Measurements from ENCODE around the gene SCN1B.
"Not testable (repeated sequence)": the region's sequence is repeated elsewhere in the genome, so short reads cannot be mapped to it uniquely, and the experiment has no call there.

Gene SCN1B

GRCh38 chr19:35017507-35017906 lies 12.8 kb upstream of the SCN1B start:
- DNase-seq (ENCODE audit: low read depth, low spot score): no peak

- DNase-seq (ENCODE audit: low read depth, low spot score): no peak
These were observed 11.9 kb upstream of the SCN1B start for GRCh38 chr19:35018379-35018778.

- DNase-seq (ENCODE audit: low read depth, low spot score): no peak
These were observed 11.1 kb upstream of the SCN1B start for GRCh38 chr19:35019144-35019543.

GRCh38 chr19:35021016-35021415 lies 9.3 kb upstream of the SCN1B start:
- DNase-seq (ENCODE audit: low read depth, low spot score): no peak

DNA sequence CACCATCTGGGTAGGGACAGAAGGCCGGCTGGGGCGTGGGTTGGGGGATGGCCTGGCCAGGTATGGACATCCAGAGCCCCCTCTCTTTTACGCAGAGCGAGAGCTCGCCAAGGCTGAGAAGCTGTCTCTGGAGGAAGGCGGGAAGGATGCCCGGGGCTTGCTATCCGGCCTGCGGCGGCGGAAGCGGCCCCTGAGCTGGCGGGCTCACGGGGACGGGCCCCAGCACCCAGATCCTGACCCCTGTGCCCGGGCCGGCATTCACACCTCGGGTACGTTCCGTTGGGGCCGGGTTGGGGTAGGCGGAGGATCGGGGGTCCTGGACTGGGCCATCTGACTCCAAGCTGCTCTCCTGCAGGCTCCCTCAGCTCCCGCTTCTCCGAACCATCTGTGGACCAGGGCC lies 8.7 kb upstream of the SCN1B start:
- DNase-seq (ENCODE audit: low read depth, low spot score): no peak

DNA sequence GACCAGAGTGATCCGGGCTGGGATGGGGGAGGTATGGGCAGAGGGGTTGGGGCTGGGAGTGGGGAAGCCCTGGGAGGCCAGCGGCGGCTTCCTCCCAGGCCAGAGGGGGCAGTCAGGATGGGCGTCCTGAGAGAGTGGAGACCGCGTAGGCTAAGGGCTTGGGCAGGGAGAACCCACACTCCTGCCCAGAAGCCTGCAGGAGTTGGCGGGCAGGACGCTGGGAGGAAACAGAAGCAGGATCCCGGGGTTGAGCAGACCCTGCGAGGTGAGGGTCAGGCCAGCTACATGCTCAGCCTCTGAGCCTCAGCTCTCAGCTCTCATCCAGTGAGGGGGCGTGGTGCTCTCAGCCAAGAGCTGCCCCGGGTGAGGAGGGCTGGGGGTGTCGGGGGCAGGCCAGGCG lies 7.8 kb upstream of the SCN1B start:
- DNase-seq (ENCODE audit: low read depth, low spot score): no peak

- DNase-seq (ENCODE audit: low read depth, low spot score): no peak
These were observed 6.8 kb upstream of the SCN1B start for GRCh38 chr19:35023428-35023827.

GRCh38 chr19:35024095-35024494 lies 6.2 kb upstream of the SCN1B start:
- DNase-seq (ENCODE audit: low read depth, low spot score): no peak

- no peak for DNase-seq (ENCODE audit: low read depth, low spot score)
These were observed 4.3 kb upstream of the SCN1B start for GRCh38 chr19:35025969-35026368.

DNA sequence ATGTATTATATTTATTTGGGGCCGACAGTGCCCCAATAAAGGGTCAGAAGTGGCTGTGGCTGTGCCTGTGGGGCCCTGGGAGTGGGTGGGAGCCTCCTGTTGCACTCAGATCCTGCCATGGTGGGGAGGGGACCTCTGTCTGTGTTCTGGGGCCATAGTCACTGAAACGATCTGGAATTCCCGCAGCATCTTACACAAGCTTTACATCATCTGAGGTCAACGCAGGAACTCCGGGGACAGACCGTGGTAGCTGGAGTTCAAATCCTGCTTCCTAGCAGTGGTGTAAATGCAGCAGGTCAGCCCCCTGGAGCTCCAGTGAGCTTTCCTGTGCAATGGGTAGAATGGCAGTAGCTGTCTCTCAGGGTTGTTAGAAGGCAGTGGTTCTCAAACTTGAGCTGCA lies 3.9 kb upstream of the SCN1B start:
- DNase-seq (ENCODE audit: low read depth, low spot score): no peak

DNA sequence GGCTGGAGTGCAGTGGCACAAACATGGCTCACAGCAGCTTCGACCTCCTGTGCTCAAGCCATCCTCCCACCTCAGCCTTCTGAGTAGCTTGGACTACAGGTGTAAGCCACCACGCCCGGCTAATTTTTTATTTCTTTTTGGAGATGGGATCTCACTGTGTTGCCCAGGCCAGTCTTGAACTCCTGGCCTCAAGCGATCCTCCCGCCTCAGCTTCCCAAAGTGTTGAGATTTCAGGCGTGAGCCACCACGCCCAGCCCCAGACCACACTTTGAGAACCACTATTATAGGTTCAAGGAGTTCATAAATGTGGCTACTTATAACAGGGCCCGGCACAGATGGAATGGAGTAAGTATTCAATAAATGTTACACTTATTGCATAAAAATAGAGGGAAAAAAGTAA lies 3.3 kb upstream of the SCN1B start:
- no peak for DNase-seq (ENCODE audit: low read depth, low spot score)

GRCh38 chr19:35027851-35028599 lies 2.2 kb upstream of the SCN1B start:
- no peak for DNase-seq (ENCODE audit: low read depth, low spot score)

DNA sequence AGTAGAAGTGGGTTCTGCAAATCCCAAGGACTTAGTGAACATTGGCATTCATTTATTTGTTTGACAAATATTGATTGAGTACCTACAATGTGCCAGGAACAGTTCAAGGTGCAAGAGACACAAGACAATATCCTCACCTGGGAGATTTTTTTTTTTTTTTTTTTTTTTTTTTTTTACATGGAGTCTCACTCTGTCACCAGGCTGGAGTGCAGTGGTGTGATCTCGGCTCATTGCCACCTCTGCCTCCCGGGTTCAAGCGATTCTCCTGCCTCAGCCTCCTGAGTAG lies 1.7 kb upstream of the SCN1B start:
- not testable (repeated sequence) for DNase-seq (ENCODE audit: low read depth, low spot score)

DNA sequence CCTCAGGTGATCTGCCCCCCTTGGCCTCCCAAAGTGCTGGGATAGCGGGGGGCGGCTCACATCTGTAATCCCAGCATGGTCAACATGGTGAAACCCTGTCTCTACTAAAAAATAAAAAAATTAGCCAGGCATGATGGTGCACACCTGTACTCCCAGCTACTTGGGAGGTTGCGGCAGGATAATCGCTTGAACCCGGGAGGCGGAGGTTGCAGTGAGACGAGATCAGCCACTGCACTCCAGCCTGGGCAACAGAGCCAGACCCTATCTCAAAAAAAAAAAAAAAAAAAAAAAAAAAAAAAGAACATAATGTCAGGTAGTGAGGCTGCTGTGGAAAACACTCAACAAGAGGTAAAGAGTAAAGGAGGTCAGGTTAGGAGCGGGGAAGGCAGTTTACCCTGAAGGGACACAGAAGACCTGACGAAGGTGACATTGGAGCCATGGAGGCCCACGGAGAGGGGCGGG lies 964 bp upstream of the SCN1B start:
- not testable (repeated sequence) for DNase-seq (ENCODE audit: low read depth, low spot score)

DNA sequence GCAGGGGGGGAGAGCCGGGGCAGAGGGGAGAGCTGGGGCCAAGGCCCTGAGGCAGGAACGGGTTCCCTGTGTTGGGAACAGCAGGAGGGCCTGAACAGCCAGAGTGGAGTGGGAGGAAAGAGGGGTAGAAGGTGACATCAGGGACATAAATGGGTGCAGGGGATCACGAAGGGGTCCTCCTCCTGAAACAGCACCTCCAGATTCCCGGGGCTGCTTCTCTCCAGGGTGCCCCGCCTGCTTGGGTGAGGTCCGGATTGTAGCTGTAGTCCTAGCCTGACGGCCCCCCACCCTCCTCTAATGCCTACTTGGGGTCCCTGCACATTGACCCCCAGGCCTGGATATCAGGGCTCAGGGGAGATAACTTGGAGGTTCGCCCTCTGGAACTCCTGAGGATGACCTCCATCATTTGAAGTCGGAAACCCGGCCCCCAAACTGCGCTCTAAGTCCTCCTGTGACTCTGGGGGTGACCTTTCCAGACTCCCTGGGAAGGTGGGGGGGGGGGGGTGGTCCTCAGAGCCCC lies 473 bp upstream of the SCN1B start:
- DNase-seq (ENCODE audit: low read depth, low spot score): no peak

GRCh38 chr19:35031072-35031881 lies 1.0 kb downstream of the SCN1B start:
- no peak for DNase-seq (ENCODE audit: low read depth, low spot score)

DNA sequence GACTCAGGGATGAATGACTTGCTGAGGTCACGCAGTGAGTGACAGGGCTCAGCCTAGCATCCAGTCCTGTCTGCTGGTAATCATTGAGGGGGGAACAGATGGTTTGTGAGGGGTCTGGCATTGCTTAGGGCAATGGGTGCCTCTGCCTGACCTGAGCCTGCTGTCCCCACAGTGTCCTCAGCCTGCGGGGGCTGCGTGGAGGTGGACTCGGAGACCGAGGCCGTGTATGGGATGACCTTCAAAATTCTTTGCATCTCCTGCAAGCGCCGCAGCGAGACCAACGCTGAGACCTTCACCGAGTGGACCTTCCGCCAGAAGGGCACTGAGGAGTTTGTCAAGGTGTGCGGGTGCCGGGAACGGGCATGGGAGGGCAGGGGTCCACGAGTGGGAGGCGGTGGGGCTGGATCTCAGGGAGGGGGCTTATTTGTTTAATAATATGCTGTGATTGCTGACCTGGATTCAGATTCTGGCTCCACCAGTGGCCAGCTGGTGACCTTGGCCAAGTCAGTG lies 2.1 kb downstream of the SCN1B start:
- DNase-seq (ENCODE audit: low read depth, low spot score): no peak

DNA sequence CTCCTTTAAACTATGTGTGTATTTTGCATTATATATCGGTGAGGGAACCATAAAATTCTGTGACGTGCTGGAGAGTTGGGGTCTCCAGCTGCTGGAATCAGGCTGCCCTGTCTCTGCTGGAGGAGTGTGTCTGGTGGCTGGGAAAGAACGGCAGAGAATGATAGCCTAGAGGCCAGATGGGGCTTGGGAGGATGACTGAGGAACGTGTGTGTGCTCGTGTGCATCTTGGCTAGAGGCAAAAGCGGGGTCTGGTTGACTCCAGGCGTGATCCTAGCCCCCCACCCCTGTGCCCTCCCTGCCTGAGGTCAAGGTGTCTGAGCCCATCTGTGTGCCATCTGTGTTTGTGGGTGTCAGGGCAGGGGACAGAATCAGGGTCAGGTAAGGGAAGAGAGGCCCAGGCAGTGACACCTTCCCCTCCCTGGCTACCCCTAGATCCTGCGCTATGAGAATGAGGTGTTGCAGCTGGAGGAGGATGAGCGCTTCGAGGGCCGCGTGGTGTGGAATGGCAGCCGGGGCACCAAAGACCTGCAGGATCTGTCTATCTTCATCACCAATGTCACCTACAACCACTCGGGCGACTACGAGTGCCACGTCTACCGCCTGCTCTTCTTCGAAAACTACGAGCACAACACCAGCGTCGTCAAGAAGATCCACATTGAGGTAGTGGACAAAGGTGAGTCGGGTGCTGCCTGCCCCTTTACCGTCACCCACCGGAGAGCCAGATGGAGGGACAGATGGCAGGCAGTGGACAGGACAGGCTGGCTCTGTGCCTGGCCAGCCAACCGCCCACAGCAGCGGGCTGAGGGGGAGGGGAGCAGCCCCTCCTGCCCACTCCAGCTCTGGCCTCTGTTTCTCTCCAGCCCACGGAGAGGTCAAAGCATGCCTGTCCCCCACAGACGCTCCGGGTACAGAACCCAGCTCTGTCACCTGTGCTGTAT lies 3.1 kb downstream of the SCN1B start:
- DNase-seq (ENCODE audit: low read depth, low spot score): no peak

- DNase-seq (ENCODE audit: low read depth, low spot score): no peak
These were observed 3.8 kb downstream of the SCN1B start for GRCh38 chr19:35034005-35034502.

DNA sequence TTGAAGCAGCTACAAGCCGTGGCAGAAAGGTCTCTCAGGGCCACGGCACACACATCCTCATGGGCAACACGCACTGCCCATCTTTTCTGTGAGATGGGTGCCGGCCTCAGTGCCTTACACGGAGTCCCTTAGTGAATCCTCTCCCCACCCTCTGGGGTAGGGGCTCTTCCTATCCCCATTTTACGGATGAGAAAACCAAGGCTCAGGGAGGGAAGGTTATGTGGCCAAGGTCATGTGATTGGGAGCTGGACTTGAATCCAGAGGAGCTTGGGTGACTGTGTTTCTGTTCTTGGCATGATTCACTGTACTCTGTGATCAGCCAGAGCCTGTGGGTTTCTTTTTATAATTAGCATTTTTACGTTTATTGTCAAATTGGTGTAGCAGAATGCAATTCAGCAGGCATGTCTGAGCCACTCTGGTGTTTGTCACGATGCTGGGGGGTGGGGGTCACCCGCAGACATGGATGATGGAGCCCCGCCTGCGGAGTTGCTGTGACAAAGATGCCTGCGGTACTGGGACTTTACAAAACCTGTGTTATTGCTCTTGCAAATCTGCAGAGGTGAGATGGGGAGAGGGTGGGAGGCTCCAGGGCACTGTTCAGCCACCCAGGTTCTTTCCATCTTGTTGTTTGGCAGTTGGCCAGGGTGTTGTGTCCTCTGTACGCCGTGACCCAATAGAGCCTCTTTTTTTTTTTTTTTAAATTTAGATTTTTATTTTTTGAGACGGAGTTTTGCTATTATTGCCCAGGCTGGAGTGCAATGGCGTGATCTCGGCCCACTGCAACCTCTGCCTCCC lies 4.5 kb downstream of the SCN1B start:
- DNase-seq (ENCODE audit: low read depth, low spot score): no peak
